GM13976 (cell line): Measurements from ENCODE around the gene RAB3C.
A peak's percentile ranks its signal among the peaks of the same experiment; 100 is the strongest.

ENCODE experiments used
- DNase-seq: peaks from one replicate; pipeline ENCODE4 v3.0.0; 2012; ENCODE audit warnings: low spot score
- in situ Hi-C: fragments of 300-500 bp; cut with MboI; formaldehyde crosslinking; loops from one replicate; pipeline ENCODE4 v1.12.0; 2022; ENCODE audit warnings: low sequenced_read_pairs, mixed read lengths, inconsistent platforms; ENCODE audit not compliant: unreplicated experiment
- TF ChIP-seq, protein P1 (sequence below): IDR thresholded peaks from 2 replicates; pipeline ENCODE4 v1.5.1; 2012; ENCODE audit warnings: borderline replicate concordance, mild to moderate bottlenecking; ENCODE audit not compliant: insufficient read depth; ENCODE audit errors: extremely low read depth, missing control alignments, control extremely low read depth

RAB3C gene

GRCh38 chr5:58751222-58751837 lies 168.5 kb downstream of the RAB3C start:
- TF ChIP-seq, protein P1, sequence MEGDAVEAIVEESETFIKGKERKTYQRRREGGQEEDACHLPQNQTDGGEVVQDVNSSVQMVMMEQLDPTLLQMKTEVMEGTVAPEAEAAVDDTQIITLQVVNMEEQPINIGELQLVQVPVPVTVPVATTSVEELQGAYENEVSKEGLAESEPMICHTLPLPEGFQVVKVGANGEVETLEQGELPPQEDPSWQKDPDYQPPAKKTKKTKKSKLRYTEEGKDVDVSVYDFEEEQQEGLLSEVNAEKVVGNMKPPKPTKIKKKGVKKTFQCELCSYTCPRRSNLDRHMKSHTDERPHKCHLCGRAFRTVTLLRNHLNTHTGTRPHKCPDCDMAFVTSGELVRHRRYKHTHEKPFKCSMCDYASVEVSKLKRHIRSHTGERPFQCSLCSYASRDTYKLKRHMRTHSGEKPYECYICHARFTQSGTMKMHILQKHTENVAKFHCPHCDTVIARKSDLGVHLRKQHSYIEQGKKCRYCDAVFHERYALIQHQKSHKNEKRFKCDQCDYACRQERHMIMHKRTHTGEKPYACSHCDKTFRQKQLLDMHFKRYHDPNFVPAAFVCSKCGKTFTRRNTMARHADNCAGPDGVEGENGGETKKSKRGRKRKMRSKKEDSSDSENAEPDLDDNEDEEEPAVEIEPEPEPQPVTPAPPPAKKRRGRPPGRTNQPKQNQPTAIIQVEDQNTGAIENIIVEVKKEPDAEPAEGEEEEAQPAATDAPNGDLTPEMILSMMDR = no peak
- no peak for DNase-seq
- in situ Hi-C loops = no loop called here

DNA sequence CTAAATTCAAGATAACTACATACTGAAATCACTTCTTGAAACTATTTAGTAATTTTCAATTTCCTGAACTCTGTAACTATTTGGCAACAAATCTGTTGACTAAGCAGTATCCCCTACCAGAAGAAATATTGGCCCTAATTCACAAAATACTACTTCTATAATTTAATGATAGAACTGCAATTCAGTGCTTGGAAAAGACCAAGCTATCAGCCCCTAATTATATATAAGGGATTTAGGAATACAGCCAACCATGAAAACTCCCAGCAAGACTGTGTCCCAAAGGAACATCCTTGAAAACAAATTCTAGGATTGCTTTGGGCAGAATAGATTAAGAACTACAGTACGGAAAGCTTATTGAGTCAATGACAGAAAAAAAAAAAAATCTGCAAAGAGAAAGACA lies 169.2 kb downstream of the RAB3C start:
- in situ Hi-C loops = no loop called here
- TF ChIP-seq, protein P1 = no peak
- DNase-seq = no peak

DNA sequence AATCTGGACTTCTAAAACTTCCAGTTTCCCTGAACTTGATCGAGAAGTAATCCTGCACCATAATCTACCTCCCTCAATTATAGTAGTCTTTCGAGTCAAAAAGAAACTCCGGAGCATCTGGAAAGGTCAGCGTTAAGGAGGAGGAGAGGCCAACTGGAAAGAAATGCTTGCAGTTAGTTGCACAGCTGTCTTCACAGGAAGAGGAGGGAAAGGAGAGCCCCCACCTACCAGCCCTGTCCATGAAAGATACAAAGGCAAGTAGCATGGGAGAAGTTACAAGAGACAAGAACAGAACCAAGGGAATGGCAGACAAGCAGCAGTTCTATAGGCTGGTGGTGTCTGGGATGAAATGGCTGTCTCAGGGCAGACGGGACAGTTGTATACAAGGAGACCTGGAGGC lies 170.6 kb downstream of the RAB3C start:
- DNase-seq = no peak
- TF ChIP-seq, protein P1 = no peak
- in situ Hi-C loops = no loop called here

GRCh38 chr5:58754250-58754649 lies 171.4 kb downstream of the RAB3C start:
- TF ChIP-seq, protein P1 = no peak
- in situ Hi-C loops = no loop called here

GRCh38 chr5:58755397-58755796 lies 172.5 kb downstream of the RAB3C start:
- no peak for DNase-seq
- TF ChIP-seq, protein P1 = no peak
- in situ Hi-C loops = no loop called here

More at GRCh38 chr5:58754250-58754649, 171.4 kb downstream of the RAB3C start:
- no peak for DNase-seq

- TF ChIP-seq, protein P1 = no peak
- DNase-seq = peak; percentile 46
- in situ Hi-C loops = no loop called here
Measured at GRCh38 chr5:58759745-58760144, 176.9 kb downstream of the RAB3C start.
